Keratinocyte (primary cell): ENCODE measurements around the gene DIAPH3. TPM values are rescaled to one million over a fixed set of nuclear protein-coding genes. Genes with fewer than 3 reads are reported as not detected.

Experiments
- DNase-seq: peaks from one replicate; pipeline ENCODE4 v3.0.0-alpha.2; 2011; ENCODE audit warnings: low read depth, missing footprints, low spot score
- FAIRE-seq: peaks from 2 replicates; lab custom pipeline; 2011; peaks lifted over from hg19 to GRCh38; lab: Jason Lieb, UNC
- H2AFZ ChIP-seq: 2 replicates; pipeline ENCODE4 v1.6.0; 2012; ENCODE audit warnings: low read length, control low read depth, inconsistent platforms; ENCODE audit not compliant: control insufficient read depth
- H3K27ac ChIP-seq: 2 replicates; pipeline ENCODE4 v1.5.1; 2011; ENCODE audit warnings: low read length; ENCODE audit not compliant: control insufficient read depth, insufficient read depth
- H3K27me3 ChIP-seq: 3 replicates; pipeline ENCODE4 v1.6.0; 2011; ENCODE audit warnings: low read length; ENCODE audit not compliant: control insufficient read depth, insufficient read depth; ENCODE audit errors: extremely low read depth
- H3K36me3 ChIP-seq, 2 experiments: 2 replicates in 1 of 2; 3 replicates in 1 of 2; pipeline ENCODE4 v1.5.1; 2011; ENCODE audit warnings: low read length in 2 of 2, mild to moderate bottlenecking in 1 of 2; ENCODE audit not compliant: control insufficient read depth in 2 of 2, insufficient read depth in 2 of 2; ENCODE audit errors: extremely low read depth in 1 of 2
- H3K4me1 ChIP-seq: 3 replicates; pipeline ENCODE4 v1.5.1; 2011; ENCODE audit warnings: low read length; ENCODE audit not compliant: control insufficient read depth, insufficient read depth; ENCODE audit errors: extremely low read depth
- H3K4me2 ChIP-seq: 3 replicates; pipeline ENCODE4 v1.6.0; 2011; ENCODE audit warnings: low read depth, low read length; ENCODE audit not compliant: control insufficient read depth, insufficient read depth; ENCODE audit errors: extremely low read depth
- H3K4me3 ChIP-seq, 3 experiments: fragments of 200-600 bp in 1 of 3; sonication (generic) in 1 of 3; 2 replicates in 2 of 3; 3 replicates in 1 of 3; pipeline ENCODE4 v1.5.1; 2011 to 2016; ENCODE audit warnings: low read length in 3 of 3, mild to moderate bottlenecking in 3 of 3, control low read depth in 2 of 3, inconsistent platforms in 1 of 3, low read depth in 1 of 3, mixed read lengths in 1 of 3, mixed run types in 1 of 3, moderate library complexity in 1 of 3; ENCODE audit not compliant: control insufficient read depth in 2 of 3, insufficient read depth in 2 of 3; ENCODE audit errors: extremely low read depth in 1 of 3
- H3K79me2 ChIP-seq: 2 replicates; pipeline ENCODE4 v1.6.0; 2012; ENCODE audit warnings: low read length; ENCODE audit not compliant: control insufficient read depth, insufficient read depth
- H3K9ac ChIP-seq: 3 replicates; pipeline ENCODE4 v1.6.0; 2011; ENCODE audit warnings: low read length; ENCODE audit not compliant: control insufficient read depth, insufficient read depth; ENCODE audit errors: extremely low read depth
- H3K9me1 ChIP-seq: 3 replicates; pipeline ENCODE4 v1.6.0; 2011; ENCODE audit warnings: low read length; ENCODE audit not compliant: control insufficient read depth, insufficient read depth; ENCODE audit errors: extremely low read depth
- H3K9me3 ChIP-seq: 2 replicates; pipeline ENCODE4 v1.5.1; 2012; ENCODE audit warnings: low read depth, low read length; ENCODE audit not compliant: control insufficient read depth
- H4K20me1 ChIP-seq: 3 replicates; pipeline ENCODE4 v1.6.0; 2011; ENCODE audit warnings: low read length; ENCODE audit not compliant: control insufficient read depth, insufficient read depth; ENCODE audit errors: extremely low read depth
- EZH2 ChIP-seq: IDR thresholded peaks from one replicate; pipeline ENCODE4 v1.6.1; 2012; ENCODE audit warnings: inconsistent platforms, mild to moderate bottlenecking, low read length, moderate library complexity
- dilution Hi-C: fragments of 300-500 bp; cut with MboI; formaldehyde crosslinking; loops from one replicate; pipeline ENCODE4 v1.7.0; 2020; ENCODE audit warnings: low sequenced_read_pairs; ENCODE audit not compliant: extremely low pct_ligation_motif_present
- polyA plus RNA-seq, 5 experiments: library from polyadenylated mRNA; depleted of rRNA in 3 of 5; stranded (reverse) in 3 of 5; stranded (forward) in 1 of 5; unstranded in 1 of 5; fragments of >200 nt; gene quantifications; 1 replicate in 1 of 5; 2 replicates in 3 of 5; 3 replicates in 1 of 5; pipeline versions ENCODE4 v1.2.1 to v1.2.3, GENCODE V29; 2011 to 2012; ENCODE audit warnings: missing spikeins in 2 of 5, low read depth in 1 of 5, low replicate concordance in 1 of 5
- TF ChIP-seq, protein P1 (sequence below), 3 experiments: IDR thresholded peaks in 1 of 3; conservative IDR thresholded peaks in 1 of 3; optimal IDR thresholded peaks in 1 of 3; 2 replicates in 2 of 3; 3 replicates in 1 of 3; pipeline versions ENCODE3 to v1.5.1; 2011; ENCODE audit warnings: low read length in 3 of 3, mild to moderate bottlenecking in 3 of 3, moderate library complexity in 2 of 3, control low read depth in 1 of 3, inconsistent platforms in 1 of 3; ENCODE audit not compliant: insufficient read depth in 2 of 3; ENCODE audit errors: extremely low read depth in 1 of 3

DIAPH3 gene
- polyA plus RNA-seq, 1 donor (not counting 4 experiments of a cell fraction or from before 2014, with no cell fraction given), result 9.0 TPM

DNA sequence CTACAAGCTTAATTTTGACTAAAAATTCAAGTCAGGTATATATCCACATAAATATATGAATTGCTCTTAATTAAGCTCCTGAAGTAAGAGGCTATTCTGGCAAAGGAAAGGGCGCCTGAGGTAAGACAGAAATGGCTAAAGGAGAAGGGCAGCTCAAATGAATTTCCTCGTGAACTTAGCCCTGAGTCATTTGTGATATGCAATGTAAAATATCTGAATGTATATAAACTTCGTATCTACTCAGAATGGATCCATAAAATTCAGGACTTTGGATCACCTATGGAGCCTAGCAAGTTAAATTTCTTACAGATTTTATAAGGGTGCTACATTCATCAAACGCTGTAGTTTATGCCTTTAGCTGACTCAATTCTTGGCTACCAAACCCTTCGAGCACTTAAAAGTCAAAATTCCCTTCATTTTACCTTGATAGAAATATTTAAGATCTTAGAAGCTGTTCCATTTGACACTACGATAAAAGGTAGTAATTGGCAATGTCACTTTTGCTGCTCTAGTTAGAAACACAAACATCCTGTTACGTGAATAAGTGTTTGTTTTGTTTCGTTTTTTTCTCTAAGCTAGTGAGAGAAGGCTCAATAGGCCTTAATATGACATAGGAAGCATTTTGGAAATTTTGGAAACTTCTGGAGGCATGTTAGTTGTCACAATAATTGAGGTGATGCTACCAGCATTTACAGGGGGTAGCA lies 69.2 kb downstream of the DIAPH3 start:
- TF ChIP-seq EZH2, result no peak
- TF ChIP-seq, protein P1, sequence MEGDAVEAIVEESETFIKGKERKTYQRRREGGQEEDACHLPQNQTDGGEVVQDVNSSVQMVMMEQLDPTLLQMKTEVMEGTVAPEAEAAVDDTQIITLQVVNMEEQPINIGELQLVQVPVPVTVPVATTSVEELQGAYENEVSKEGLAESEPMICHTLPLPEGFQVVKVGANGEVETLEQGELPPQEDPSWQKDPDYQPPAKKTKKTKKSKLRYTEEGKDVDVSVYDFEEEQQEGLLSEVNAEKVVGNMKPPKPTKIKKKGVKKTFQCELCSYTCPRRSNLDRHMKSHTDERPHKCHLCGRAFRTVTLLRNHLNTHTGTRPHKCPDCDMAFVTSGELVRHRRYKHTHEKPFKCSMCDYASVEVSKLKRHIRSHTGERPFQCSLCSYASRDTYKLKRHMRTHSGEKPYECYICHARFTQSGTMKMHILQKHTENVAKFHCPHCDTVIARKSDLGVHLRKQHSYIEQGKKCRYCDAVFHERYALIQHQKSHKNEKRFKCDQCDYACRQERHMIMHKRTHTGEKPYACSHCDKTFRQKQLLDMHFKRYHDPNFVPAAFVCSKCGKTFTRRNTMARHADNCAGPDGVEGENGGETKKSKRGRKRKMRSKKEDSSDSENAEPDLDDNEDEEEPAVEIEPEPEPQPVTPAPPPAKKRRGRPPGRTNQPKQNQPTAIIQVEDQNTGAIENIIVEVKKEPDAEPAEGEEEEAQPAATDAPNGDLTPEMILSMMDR (optimal IDR thresholded peaks at IDR 0.05 in 1 of 3, IDR thresholded peaks at IDR 0.05 in 1 of 3, conservative IDR thresholded peaks at IDR 0.05 in 1 of 3; ENCODE audit: extremely low read depth in 1 of 3, insufficient read depth in 2 of 3, low read length in 3 of 3), result no peak
- dilution Hi-C loops, result no loop called here
- Histone ChIP-seq H3K9me1 (no peaks in the 10 kb centered on the region), H3K4me1 (no peaks in the 10 kb centered on the region), H3K36me3 (no peaks in the 10 kb centered on the region), H3K27me3 (no peaks in the 10 kb centered on the region), H3K4me3 (no peak overlapping the region), H4K20me1 (no peaks in the 10 kb centered on the region), H3K9ac (no peak overlapping the region), H3K79me2 (peaks cover 8% of the 10 kb centered on the region), H3K27ac (no peak overlapping the region), H3K4me2 (no peak overlapping the region), H2AFZ (no peak overlapping the region), H3K9me3 (no peaks in the 10 kb centered on the region)
- DNase-seq, result no peak
- no peak for FAIRE-seq

DNA sequence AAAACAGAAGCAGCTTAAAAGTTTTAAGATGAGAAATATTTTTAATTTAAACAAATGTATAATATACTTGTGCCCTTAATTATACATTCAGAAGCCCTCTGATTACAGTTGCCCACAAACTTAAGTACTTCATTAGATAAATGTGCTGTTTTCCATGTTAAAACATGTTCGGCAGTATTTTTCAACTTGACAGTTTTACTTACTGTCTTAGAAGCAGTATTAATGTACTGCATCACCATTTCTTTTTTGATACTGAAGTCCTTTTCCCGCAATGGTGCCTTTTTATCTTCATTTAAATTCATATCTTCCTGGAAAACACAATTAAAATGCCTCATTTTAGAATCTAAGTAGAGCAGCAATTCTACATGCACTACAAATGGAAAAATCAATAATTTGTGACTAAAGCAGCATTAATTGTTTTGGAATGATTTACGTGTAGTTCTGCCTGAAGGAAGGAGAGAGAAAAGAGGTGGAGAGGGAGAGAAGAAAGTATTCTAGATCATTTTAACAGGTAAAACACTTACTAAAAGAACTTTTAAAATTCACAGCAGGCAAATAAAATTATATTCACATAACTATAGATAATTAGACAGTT lies 70.2 kb downstream of the DIAPH3 start:
- Histone ChIP-seq H3K9ac (no peak overlapping the region), H3K27ac (no peak overlapping the region), H3K79me2 (peaks cover 5% of the 10 kb centered on the region), H4K20me1 (no peaks in the 10 kb centered on the region), H3K9me1 (no peaks in the 10 kb centered on the region), H3K9me3 (no peaks in the 10 kb centered on the region), H3K4me2 (no peak overlapping the region), H3K4me3 (no peak overlapping the region), H3K27me3 (no peaks in the 10 kb centered on the region), H3K36me3 (no peaks in the 10 kb centered on the region), H2AFZ (peak overlapping the region; percentile 33), H3K4me1 (no peaks in the 10 kb centered on the region)
- no peak for DNase-seq
- no peak for TF ChIP-seq EZH2
- TF ChIP-seq, protein P1 (optimal IDR thresholded peaks at IDR 0.05 in 1 of 3, IDR thresholded peaks at IDR 0.05 in 1 of 3, conservative IDR thresholded peaks at IDR 0.05 in 1 of 3; ENCODE audit: extremely low read depth in 1 of 3, insufficient read depth in 2 of 3, low read length in 3 of 3), result no peak
- dilution Hi-C loops, result no loop called here
- no peak for FAIRE-seq
